GM12892 (cell line): ENCODE data around the gene DCLRE1B.

ENCODE experiments used
- POLR2A ChIP-seq: IDR thresholded peaks from 2 replicates; pipeline ENCODE4 v1.6.1; 2011; ENCODE audit warnings: low read depth, low read length, control low read depth
- POLR2AphosphoS5 ChIP-seq: IDR thresholded peaks from 2 replicates; pipeline ENCODE4 v1.6.1; 2011; ENCODE audit warnings: low read depth, low read length, control low read depth
- TAF1 ChIP-seq: IDR thresholded peaks from 2 replicates; pipeline ENCODE4 v1.6.1; 2011; ENCODE audit warnings: low read depth, mild to moderate bottlenecking, control low read depth, low read length, borderline replicate concordance

DNA sequence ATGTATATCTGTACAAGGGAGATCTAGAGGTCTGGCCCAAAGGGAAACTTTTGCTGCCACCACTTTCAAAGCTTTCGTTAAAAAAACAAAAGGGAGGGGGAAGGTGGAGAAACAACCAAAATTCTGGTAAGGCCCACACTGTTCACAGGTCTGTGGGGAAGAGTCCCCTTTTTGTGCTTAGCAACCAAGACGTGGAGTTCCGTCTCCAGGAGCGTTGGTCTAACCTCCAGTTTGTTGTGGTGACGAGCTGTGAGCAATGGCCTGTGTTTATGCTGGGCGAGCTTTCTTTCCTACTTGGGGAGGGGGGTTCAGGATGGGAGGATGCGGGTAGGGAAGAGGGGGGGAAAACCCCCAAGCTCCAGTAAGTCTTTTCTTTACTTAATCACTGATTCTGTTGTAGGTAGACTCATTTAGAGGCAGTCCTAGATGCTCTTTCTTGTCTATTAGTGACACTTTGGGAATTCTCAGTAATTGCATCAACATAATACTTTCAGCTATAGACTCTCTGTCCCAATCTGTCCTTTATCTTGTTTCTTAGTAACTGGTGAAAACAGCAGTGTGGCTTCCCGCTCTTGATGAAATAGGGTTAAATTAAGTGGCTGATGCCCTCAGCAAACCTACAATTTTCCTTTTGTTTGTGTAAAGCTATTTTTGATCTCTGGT lies 25.5 kb downstream of the DCLRE1B start:
- TF ChIP-seq POLR2AphosphoS5 = no peak
- no peak for TF ChIP-seq POLR2A
- no peak for TF ChIP-seq TAF1
